HG03521 (cell line): ENCODE measurements around the gene MYBPC3.

Experiments used
- ATAC-seq: cut with Tn5 transposase; IDR thresholded peaks from one replicate; pipeline ENCODE4 v1.9.1; 2021; ENCODE audit warnings: mild to moderate bottlenecking, moderate library complexity; ENCODE audit not compliant: unreplicated experiment

Gene MYBPC3

GRCh38 chr11:47359162-47359561 lies 6.7 kb upstream of the MYBPC3 start:
- no peak for ATAC-seq

DNA sequence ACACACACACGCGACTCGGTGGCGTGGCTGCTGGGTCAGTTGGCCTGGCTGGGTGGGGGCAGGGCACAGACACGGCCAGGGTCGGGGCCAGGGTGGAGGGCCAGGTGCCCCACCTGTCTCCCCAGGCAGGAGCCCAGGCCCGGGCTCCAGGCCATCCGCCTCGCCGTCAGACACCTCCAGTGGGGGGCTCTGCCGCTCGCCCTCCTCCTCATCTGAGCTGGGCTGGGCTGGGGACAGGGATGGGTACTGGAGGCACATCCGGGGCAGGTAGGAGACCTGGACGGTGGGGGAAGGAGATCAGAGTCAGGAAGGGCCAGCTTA lies 6.2 kb upstream of the MYBPC3 start:
- no peak for ATAC-seq

- ATAC-seq = no peak
Observed at GRCh38 chr11:47357985-47358730, 5.7 kb upstream of the MYBPC3 start.

GRCh38 chr11:47356998-47357329 lies 4.5 kb upstream of the MYBPC3 start:
- ATAC-seq = no peak

GRCh38 chr11:47356129-47356997 lies 3.9 kb upstream of the MYBPC3 start:
- ATAC-seq = no peak

DNA sequence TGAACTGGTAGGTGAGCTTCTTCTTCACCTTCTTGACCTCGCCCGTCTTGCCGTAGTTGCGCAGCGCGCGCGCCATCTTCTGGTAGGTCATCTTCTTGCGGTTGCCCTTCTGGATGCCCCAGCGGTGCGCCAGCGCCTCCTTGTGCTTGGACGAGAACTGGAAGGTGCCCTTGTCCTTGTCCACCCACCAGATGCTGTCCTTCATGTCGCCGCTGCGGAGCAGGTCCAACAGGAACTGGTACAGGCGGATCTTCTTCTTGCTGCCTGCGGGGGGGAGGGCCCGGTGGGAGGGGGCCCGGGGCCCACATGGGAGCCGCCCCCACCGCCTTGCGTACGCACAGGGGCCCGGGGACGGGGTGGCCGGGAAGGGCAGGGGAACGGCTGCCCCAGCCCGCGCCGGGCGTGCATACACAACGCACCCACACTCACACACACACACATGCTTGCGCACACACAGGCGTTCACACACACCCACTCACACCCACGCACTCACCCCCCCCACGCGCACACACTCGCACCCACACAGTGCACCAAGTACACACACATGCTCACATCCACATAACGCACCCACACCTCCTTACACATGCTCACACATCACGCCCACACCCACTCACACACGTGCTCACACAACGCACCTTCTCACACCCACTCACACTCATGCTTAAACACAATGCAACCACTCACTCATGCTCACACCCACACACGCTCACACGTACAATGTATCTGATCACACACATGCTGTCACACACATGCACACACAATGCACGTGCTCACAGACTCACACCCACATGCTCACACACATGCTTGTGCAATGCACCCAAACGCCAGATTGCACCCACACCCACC lies 3.0 kb upstream of the MYBPC3 start:
- no peak for ATAC-seq

DNA sequence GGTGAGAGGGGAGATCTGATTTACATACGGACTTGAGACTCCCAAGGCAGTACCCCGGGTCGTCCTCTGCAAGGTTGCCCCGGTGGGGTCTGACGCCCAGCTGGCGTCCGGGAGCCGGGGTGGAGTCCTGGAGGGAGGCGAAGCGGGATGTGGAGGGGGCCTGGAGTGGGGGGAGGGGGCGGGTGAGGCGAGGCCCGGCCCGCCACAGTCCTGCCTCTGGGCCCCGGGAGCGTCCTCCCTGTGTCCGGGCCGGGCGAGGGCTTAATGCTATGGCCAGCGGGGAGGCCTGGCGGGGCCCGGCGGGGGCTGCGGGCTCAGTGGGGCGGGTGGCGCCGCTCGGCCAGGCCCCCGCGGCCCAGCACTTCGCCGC lies 2.4 kb upstream of the MYBPC3 start:
- no peak for ATAC-seq

DNA sequence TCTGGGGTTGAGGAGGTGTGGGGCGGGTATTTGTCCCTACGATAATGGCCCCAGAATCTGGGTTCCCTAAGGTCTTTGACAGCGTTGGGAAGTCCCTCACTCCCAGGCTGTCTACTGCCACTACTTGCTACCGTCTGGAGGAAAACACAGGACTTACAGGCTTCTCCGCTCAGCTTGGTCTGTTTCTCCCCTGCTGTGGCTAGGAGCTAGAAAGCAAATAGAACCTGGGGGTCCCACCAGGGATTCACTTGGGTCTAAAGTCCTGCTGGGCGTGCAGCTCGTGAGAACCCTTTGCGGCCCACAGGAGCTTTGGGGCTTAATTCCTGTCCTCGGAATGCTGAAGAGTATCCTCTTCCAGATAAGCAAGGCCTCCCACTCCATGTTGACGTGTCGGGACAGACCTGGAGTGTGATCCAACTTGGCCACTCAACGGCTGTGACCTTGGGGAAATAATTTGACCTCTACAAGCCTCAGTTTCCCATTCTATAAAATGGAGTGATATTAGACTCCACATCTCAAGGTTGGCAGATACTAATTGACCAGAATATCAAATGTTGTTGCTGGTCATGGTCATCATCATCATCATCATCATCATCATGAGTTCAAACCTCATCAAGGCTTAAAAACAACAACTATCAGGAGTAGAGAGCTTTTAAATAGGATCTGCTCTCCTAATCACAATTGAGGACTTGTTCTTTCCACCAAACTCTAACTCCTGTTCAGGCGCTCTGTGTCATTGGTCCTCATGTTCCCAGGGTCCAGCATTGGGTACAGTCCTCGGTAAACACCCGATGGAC lies 1.7 kb upstream of the MYBPC3 start:
- ATAC-seq = no peak

- no peak for ATAC-seq
Observed at GRCh38 chr11:47351156-47352126, 1.1 kb downstream of the MYBPC3 start.

DNA sequence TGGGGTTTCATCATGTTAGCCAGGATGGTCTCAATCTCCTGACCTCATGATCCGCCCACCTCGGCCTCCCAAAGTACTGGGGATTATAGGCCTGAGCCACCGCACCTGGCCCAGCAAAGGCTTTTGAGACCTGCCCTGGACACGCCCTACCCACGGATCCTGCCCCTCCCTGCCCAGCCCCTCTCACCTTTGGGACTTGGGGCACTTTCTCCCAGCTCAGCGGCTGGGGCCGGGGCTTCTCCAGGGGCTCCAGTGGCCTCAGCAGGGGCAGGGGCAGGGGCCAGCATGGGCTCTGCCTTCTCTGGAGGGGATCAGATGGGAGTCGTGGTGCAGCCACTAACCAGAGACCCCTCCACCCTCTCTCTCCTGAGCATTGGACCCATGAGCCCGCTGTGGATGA lies 2.2 kb downstream of the MYBPC3 start:
- no peak for ATAC-seq

DNA sequence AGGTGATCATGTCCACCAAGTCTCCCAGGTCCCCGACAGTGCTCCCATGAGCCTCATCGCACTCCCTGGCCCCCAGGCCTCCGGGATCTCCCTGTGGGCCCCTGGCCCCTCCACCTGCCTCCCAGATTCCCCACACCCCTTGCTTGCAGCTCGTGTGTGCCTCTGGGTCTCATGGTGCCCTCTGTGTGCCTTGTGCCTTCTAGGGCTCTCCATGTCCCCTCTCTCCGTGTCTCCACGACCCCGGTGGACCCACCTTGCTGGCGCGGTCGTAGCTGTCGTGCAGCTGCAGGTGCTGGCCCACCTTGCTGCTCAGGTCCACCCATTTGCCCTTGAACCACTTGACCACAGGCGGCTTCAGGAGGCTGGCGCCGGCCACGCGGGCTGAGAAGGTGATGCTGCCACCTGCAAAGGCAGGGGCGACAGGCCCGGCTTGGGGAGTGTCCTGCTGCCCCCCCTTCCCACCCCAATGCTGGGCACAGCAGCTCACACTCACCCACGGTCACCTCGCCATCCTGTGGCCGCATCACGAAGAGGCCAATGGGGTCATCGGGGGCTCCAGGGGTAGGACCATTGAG lies 2.9 kb downstream of the MYBPC3 start:
- ATAC-seq = no peak

DNA sequence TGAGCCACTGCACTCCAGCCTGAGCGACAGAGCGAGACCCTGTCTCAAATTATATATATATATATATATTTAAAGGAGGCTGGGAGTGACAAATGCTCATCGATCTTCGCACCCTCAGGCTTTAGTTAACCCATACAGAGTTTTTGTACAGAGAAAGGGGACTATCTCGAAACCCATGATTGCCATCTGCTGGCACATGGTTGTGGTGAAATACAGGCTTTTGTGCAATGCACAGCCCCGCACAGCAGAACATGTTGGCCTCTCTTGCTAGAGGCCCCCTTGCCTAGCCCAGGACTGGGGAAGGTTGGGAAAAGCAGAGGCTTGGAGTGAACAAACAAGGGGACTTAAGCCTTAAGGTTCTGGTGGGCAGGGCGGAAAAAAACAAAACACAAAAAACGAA lies 3.6 kb downstream of the MYBPC3 start:
- no peak for ATAC-seq

GRCh38 chr11:47348131-47348802 lies 4.2 kb downstream of the MYBPC3 start:
- no peak for ATAC-seq

DNA sequence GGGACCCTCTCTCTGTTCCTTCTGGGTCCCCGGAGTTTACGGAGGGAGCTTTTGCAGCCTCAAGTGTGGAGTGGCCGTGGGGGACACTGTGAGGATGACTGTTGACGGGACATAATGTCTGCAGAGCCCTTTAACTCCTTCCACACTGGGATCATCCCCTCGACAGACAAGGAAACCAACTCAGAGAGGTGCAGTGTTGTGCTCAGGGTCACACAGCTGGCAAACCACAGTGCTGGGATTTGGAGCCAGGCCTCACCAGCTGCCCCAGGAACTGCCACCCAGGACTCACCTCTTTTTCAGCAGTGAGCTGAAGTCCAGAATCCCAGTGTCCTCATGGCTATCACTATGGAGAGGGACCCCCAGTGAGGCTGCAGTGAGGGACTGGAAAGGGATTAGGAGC lies 5.4 kb downstream of the MYBPC3 start:
- no peak for ATAC-seq

GRCh38 chr11:47345890-47346563 lies 6.5 kb downstream of the MYBPC3 start:
- no peak for ATAC-seq

DNA sequence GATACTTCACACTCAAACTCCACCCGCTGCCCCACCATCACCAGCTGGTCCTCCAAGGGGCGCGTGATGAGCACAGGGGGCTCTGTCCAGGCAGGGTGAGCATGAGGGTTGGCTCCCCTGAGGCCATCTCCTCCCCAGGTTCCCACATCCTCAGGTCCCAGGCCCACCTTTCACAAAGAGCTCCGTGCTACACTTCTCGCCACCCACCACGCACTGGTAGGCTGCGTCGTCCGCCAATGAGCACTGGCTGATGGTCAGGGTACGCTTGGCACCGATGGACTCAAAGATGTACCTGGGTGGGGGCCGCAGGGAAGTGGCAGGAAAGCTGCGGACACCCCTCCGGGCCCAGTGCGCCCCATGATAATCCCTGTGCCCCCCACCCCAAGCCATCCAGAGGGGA lies 9.6 kb downstream of the MYBPC3 start:
- no peak for ATAC-seq

DNA sequence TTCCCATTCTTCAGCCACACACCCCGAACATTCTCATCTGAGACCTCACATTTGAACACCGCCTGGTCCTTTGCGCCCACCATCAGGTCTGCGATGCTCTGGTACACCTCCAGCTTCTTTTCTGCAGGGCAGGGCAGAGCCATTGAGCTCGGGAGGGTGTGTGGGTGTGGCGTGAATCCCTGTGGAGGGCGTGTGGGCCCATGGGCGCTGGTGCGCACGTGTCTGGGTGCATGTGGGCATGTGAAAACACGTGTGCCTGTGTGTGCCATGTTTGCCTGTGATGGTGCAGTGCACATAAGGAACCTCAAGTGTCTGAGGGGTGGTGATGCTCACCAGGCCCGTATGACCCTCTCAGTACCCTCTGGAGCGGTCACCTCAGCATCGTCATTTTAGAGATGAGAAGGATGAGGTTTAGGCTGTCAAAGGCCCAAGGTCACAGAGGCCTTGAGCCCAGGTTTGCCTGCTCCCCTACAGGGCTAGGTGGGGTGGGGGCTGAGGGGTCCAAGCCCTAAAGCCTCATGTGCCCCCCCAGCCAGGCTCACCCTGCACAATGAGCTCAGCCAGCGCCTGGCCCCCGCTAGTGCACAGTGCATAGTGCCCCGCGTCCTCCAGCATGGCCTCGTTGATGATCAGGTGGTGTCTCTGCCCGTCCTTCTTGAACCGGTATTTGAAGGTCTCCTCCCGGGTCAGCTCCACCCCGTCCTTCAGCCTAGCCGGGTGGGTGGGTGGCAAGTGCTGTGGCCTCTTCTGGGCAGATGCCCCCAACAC lies 10.3 kb downstream of the MYBPC3 start:
- no peak for ATAC-seq
